Hepatocyte (in vitro differentiated cells): ENCODE results near the gene FTCD. TPM values are rescaled to one million over a fixed set of nuclear protein-coding genes. Genes with fewer than 3 reads are reported as not detected.

Experiments
- DNase-seq: peaks from one replicate; pipeline ENCODE4 v3.0.0-alpha.2; 2016; ENCODE audit warnings: low spot score
- H2AFZ ChIP-seq: fragments of 200-600 bp; sonication (generic); 2 replicates; pipeline ENCODE4 v1.6.0; 2016; ENCODE audit warnings: antibody characterized with exemption, mild to moderate bottlenecking
- H3K27ac ChIP-seq: fragments of 200-600 bp; sonication (generic); 2 replicates; pipeline ENCODE4 v1.5.1; 2016; ENCODE audit warnings: mild to moderate bottlenecking
- H3K27me3 ChIP-seq: fragments of 200-600 bp; sonication (generic); 2 replicates; pipeline ENCODE4 v1.6.1; 2016
- H3K36me3 ChIP-seq: fragments of 200-600 bp; sonication (generic); replicated peaks from 2 replicates; pipeline ENCODE4 v1.5.1; 2016; ENCODE audit warnings: low read depth; ENCODE audit not compliant: insufficient read depth
- H3K4me1 ChIP-seq: fragments of 200-600 bp; sonication (generic); 2 replicates; pipeline ENCODE4 v1.5.1; 2016; ENCODE audit warnings: mild to moderate bottlenecking, moderate library complexity; ENCODE audit not compliant: insufficient read depth
- H3K4me2 ChIP-seq: fragments of 200-600 bp; sonication (generic); 2 replicates; pipeline ENCODE4 v1.6.0; 2016
- H3K4me3 ChIP-seq: fragments of 200-600 bp; sonication (generic); 2 replicates; pipeline ENCODE4 v1.5.1; 2016; ENCODE audit warnings: mild to moderate bottlenecking
- H3K79me2 ChIP-seq: fragments of 200-600 bp; sonication (generic); 2 replicates; pipeline ENCODE4 v1.6.0; 2017; ENCODE audit warnings: mild to moderate bottlenecking
- H3K9me2 ChIP-seq: fragments of 200-600 bp; sonication (generic); replicated peaks from 2 replicates; pipeline ENCODE4 v1.6.0; 2017; ENCODE audit warnings: mild to moderate bottlenecking; ENCODE audit not compliant: insufficient read depth
- H3K9me3 ChIP-seq: fragments of 200-600 bp; sonication (generic); 2 replicates; pipeline ENCODE4 v1.5.1; 2016; ENCODE audit warnings: low read depth, mild to moderate bottlenecking
- H4K20me1 ChIP-seq: fragments of 200-600 bp; sonication (generic); 2 replicates; pipeline ENCODE4 v1.6.0; 2016; ENCODE audit warnings: mild to moderate bottlenecking; ENCODE audit not compliant: insufficient read depth, poor library complexity, severe bottlenecking
- EZH2 ChIP-seq: fragments of 200-600 bp; sonication (generic); IDR thresholded peaks from 2 replicates; pipeline ENCODE4 v1.6.1; 2016; ENCODE audit warnings: antibody characterized with exemption, mild to moderate bottlenecking, borderline replicate concordance
- EZH2phosphoT487 ChIP-seq: fragments of 200-600 bp; sonication (generic); IDR thresholded peaks from one replicate; pipeline ENCODE4 v1.6.1; 2018; ENCODE audit warnings: antibody characterized with exemption, mild to moderate bottlenecking, low read depth, moderate library complexity; ENCODE audit not compliant: unreplicated experiment, severe bottlenecking
- WGBS: methylation state at CpG from one replicate; pipeline ENCODE4 v1.1.6; 2016; ENCODE audit warnings: low lambda C conversion rate; ENCODE audit errors: missing lambda C conversion rate; 5-methylcytosine and 5-hydroxymethylcytosine counted together
- polyA plus RNA-seq: library from polyadenylated mRNA; unstranded; fragments of >200 nt; fragmentation: Nextera tagmentation; extraction: Ambion mirVana; gene quantifications from 2 replicates; pipeline ENCODE4 v1.2.1, GENCODE V29; 2016
- total RNA-seq: library from RNA; depleted of rRNA; stranded (reverse); fragments of >200 nt; gene quantifications from 2 replicates; pipeline ENCODE4 v1.2.3, GENCODE V29; 2014
- TF ChIP-seq, protein P1 (sequence below): fragments of 200-600 bp; sonication (generic); IDR thresholded peaks from 2 replicates; pipeline ENCODE4 v1.5.1; 2016; ENCODE audit warnings: antibody characterized with exemption, mild to moderate bottlenecking; ENCODE audit not compliant: poor library complexity

The FTCD gene
- total and polyA plus RNA-seq, 2 experiments from 2014 or later: 27.5 to 76.8 TPM

GRCh38 chr21:46088189-46088588 lies 67.2 kb downstream of the FTCD start:
- Histone ChIP-seq H3K4me3 (no peak overlapping the region), H3K27me3 (no peaks in the 10 kb centered on the region), H3K4me1 (peaks cover 12% of the 10 kb centered on the region), H3K9me2 (no peaks in the 10 kb centered on the region), H3K79me2 (no peaks in the 10 kb centered on the region), H2AFZ (no peak overlapping the region), H3K4me2 (no peak overlapping the region), H3K27ac (no peak overlapping the region), H3K9me3 (no peaks in the 10 kb centered on the region), H3K36me3 (no peaks in the 10 kb centered on the region), H4K20me1 (no peaks in the 10 kb centered on the region)
- WGBS: 84% methylated on average over 2 of the region's 2 CpGs
- TF ChIP-seq EZH2phosphoT487 (no peak), EZH2 (no peak)
- TF ChIP-seq, protein P1, sequence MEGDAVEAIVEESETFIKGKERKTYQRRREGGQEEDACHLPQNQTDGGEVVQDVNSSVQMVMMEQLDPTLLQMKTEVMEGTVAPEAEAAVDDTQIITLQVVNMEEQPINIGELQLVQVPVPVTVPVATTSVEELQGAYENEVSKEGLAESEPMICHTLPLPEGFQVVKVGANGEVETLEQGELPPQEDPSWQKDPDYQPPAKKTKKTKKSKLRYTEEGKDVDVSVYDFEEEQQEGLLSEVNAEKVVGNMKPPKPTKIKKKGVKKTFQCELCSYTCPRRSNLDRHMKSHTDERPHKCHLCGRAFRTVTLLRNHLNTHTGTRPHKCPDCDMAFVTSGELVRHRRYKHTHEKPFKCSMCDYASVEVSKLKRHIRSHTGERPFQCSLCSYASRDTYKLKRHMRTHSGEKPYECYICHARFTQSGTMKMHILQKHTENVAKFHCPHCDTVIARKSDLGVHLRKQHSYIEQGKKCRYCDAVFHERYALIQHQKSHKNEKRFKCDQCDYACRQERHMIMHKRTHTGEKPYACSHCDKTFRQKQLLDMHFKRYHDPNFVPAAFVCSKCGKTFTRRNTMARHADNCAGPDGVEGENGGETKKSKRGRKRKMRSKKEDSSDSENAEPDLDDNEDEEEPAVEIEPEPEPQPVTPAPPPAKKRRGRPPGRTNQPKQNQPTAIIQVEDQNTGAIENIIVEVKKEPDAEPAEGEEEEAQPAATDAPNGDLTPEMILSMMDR: no peak
- DNase-seq: no peak

GRCh38 chr21:46087641-46088040 lies 67.7 kb downstream of the FTCD start:
- no peak overlapping the region for H3K4me3 ChIP-seq
- H3K9me2 ChIP-seq: no peaks in the 10 kb centered on the region
- DNase-seq: no peak
- no peaks in the 10 kb centered on the region for H3K9me3 ChIP-seq
- no peaks in the 10 kb centered on the region for H3K27me3 ChIP-seq
- H2AFZ ChIP-seq: no peak overlapping the region
- no peaks in the 10 kb centered on the region for H4K20me1 ChIP-seq
- TF ChIP-seq EZH2: no peak
- TF ChIP-seq, protein P1: no peak
- TF ChIP-seq EZH2phosphoT487: no peak
- no peaks in the 10 kb centered on the region for H3K36me3 ChIP-seq
- no peaks in the 10 kb centered on the region for H3K79me2 ChIP-seq
- peaks cover 12% of the 10 kb centered on the region for H3K4me1 ChIP-seq
- WGBS: 91% methylated on average over 1 of the region's 1 CpG
- no peak overlapping the region for H3K4me2 ChIP-seq
- H3K27ac ChIP-seq: no peak overlapping the region

Other genes with a start within 250 kb of the FTCD start
- 193 and 296 TPM in 2 replicates for gene COL6A1, start 173.8 kb downstream of the FTCD start, total RNA-seq
- 592 and 616 TPM in 2 replicates for gene COL6A1, start 173.8 kb downstream of the FTCD start, polyA plus RNA-seq
- gene COL6A2, start 57.5 kb downstream of the FTCD start, total RNA-seq: 389 and 509 TPM in 2 replicates
- 832 and 940 TPM in 2 replicates for gene COL6A2, start 57.5 kb downstream of the FTCD start, polyA plus RNA-seq
- gene SPATC1L, start 28.9 kb upstream of the FTCD start, total RNA-seq: 8.3 and 10.1 TPM in 2 replicates
- 24.2 and 29.9 TPM in 2 replicates for gene SPATC1L, start 28.9 kb upstream of the FTCD start, polyA plus RNA-seq
- 122 and 146 TPM in 2 replicates for gene LSS, start 73.2 kb upstream of the FTCD start, total RNA-seq
- gene LSS, start 73.2 kb upstream of the FTCD start, polyA plus RNA-seq: 131 TPM in 2 replicates
- gene MCM3AP, start 130.0 kb upstream of the FTCD start, total RNA-seq: 52.5 and 64.8 TPM in 2 replicates
- 29.1 and 35.4 TPM in 2 replicates for gene MCM3AP, start 130.0 kb upstream of the FTCD start, polyA plus RNA-seq
- gene YBEY, start 130.8 kb upstream of the FTCD start, total RNA-seq: 21.8 and 25.4 TPM in 2 replicates
- gene YBEY, start 130.8 kb upstream of the FTCD start, polyA plus RNA-seq: 13.9 and 19.9 TPM in 2 replicates
- 2.6 TPM in 2 replicates for gene C21orf58, start 168.3 kb upstream of the FTCD start, total RNA-seq
- gene C21orf58, start 168.3 kb upstream of the FTCD start, polyA plus RNA-seq: 6.8 and 6.9 TPM in 2 replicates
- gene PCNT, start 168.6 kb upstream of the FTCD start, total RNA-seq: 11.5 and 12.7 TPM in 2 replicates
- gene PCNT, start 168.6 kb upstream of the FTCD start, polyA plus RNA-seq: 14.1 and 14.3 TPM in 2 replicates